ENCODE data around the gene SLC25A22. TPM values are rescaled to one million over a fixed set of nuclear protein-coding genes. Genes with fewer than 3 reads are reported as not detected.
A peak's percentile ranks its signal among the peaks of the same experiment; 100 is the strongest.

The SLC25A22 gene
- polyA plus RNA-seq, 2 donors = 10.2 TPM

- 71 to 86% methylated on average over 59 of the region's 59 CpGs for WGBS, 2 donors
These were observed 26.3 kb upstream of the SLC25A22 start for GRCh38 chr11:824292-824880.

GRCh38 chr11:823441-824291, 25.6 kb upstream of the SLC25A22 start:
- H3K27me3 ChIP-seq (ENCODE audit: control insufficient read depth in 1 of 2, insufficient read depth in 2 of 2, low read length in 2 of 2) = no peaks in the 10 kb centered on the region
- no peaks in the 10 kb centered on the region for H3K9me3 ChIP-seq (ENCODE audit: control insufficient read depth in 2 of 2, insufficient read depth in 1 of 2, low read depth in 1 of 2, low read length in 1 of 2)
- peaks cover 17 to 36% of the 10 kb centered on the region in 2 donors for H3K4me1 ChIP-seq (ENCODE audit: control insufficient read depth in 2 of 2, insufficient read depth in 2 of 2, low read length in 1 of 2)
- no peak overlapping the region for H3K27ac ChIP-seq (ENCODE audit: low read depth in 2 of 2, low read length in 1 of 2)
- peaks cover 4 to 27% of the 10 kb centered on the region in 2 donors for H3K36me3 ChIP-seq (ENCODE audit: control insufficient read depth in 2 of 2, insufficient read depth in 2 of 2, low read length in 1 of 2)
- WGBS, 2 donors = 79 to 90% methylated on average over 48 to 53 of the region's 53 CpGs
- no peak overlapping the region for H3K4me3 ChIP-seq (ENCODE audit: low read depth in 1 of 2, low read length in 2 of 2)

More at GRCh38 chr11:824292-824880, 26.3 kb upstream of the SLC25A22 start:
- peaks cover 18 to 43% of the 10 kb centered on the region in 2 donors for H3K4me1 ChIP-seq (ENCODE audit: control insufficient read depth in 2 of 2, insufficient read depth in 2 of 2, low read length in 1 of 2)
- no peak overlapping the region for H3K27ac ChIP-seq (ENCODE audit: low read depth in 2 of 2, low read length in 1 of 2)
- no peaks in the 10 kb centered on the region for H3K9me3 ChIP-seq (ENCODE audit: control insufficient read depth in 2 of 2, insufficient read depth in 1 of 2, low read depth in 1 of 2, low read length in 1 of 2)
- no peaks in the 10 kb centered on the region for H3K27me3 ChIP-seq (ENCODE audit: control insufficient read depth in 1 of 2, insufficient read depth in 2 of 2, low read length in 2 of 2)
- no peak overlapping the region for H3K4me3 ChIP-seq (ENCODE audit: low read depth in 1 of 2, low read length in 2 of 2)
- H3K36me3 ChIP-seq (ENCODE audit: control insufficient read depth in 2 of 2, insufficient read depth in 2 of 2, low read length in 1 of 2) = peaks cover 4 to 27% of the 10 kb centered on the region in 2 donors

- Histone ChIP-seq H3K4me3 (ENCODE audit: low read depth in 1 of 2, low read length in 2 of 2) (peak overlapping the region in 1 of 2 donors; percentile 78), H3K27me3 (ENCODE audit: control insufficient read depth in 1 of 2, insufficient read depth in 2 of 2, low read length in 2 of 2) (no peaks in the 10 kb centered on the region), H3K9me3 (ENCODE audit: control insufficient read depth in 2 of 2, insufficient read depth in 1 of 2, low read depth in 1 of 2, low read length in 1 of 2) (no peaks in the 10 kb centered on the region), H3K36me3 (ENCODE audit: control insufficient read depth in 2 of 2, insufficient read depth in 2 of 2, low read length in 1 of 2) (peaks cover 4 to 27% of the 10 kb centered on the region in 2 donors), H3K4me1 (ENCODE audit: control insufficient read depth in 2 of 2, insufficient read depth in 2 of 2, low read length in 1 of 2) (peaks cover 17 to 28% of the 10 kb centered on the region in 2 donors), H3K27ac (ENCODE audit: low read depth in 2 of 2, low read length in 1 of 2) (peak overlapping the region in 1 of 2 donors; percentile 93)
- WGBS, 2 donors = 67 to 73% methylated on average over 22 of the region's 22 CpGs
These were observed 23.7 kb upstream of the SLC25A22 start for GRCh38 chr11:821512-822371.

DNA sequence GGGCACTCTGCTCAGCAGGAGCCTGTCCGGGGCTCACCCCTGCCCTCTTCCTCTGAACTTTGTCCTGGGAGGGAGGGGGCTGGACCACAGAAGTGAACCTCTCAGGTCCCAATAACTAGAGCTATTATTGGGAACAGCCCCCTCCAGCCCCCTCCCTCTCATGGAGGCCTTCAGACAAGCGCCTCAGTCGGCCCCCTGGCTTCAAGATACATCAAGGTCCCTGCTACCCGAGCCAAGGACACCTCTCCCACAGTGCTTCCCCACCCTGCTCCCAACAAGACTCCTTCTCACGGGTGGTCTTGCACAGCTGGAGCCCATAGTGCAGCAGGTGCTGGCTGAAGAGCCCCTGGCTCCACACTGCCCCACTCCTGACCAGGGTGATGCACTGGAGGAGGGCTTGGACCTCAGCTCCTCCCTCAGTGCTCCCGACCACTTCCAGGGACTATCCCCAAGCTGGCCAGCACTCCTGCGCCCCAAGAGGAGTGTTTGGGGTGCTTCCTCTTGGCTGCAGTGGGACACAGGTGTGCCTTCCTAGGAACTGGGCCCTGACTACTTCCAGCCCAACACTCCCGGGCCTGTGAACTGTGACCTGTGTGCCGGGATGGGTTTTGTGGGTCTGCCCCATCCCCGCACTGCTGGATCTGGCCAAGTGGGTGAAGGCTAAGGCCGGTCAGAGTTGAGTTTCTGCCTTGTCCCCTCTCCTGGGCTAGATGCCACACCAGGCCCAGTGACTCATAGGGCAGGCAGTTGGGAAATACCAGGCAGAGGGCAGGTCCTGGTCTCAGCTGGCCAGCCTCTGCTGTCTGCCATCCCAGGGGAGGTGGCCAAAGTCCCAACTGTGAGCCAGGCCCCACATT, 22.8 kb upstream of the SLC25A22 start:
- H3K9me3 ChIP-seq (ENCODE audit: control insufficient read depth in 2 of 2, insufficient read depth in 1 of 2, low read depth in 1 of 2, low read length in 1 of 2) = no peaks in the 10 kb centered on the region
- H3K4me3 ChIP-seq (ENCODE audit: low read depth in 1 of 2, low read length in 2 of 2) = peak overlapping the region; percentile 78
- H3K4me1 ChIP-seq (ENCODE audit: control insufficient read depth in 2 of 2, insufficient read depth in 2 of 2, low read length in 1 of 2) = peaks cover 17 to 27% of the 10 kb centered on the region in 2 donors
- 36 to 53% methylated on average over 11 of the region's 11 CpGs for WGBS, 2 donors
- peaks cover 4 to 27% of the 10 kb centered on the region in 2 donors for H3K36me3 ChIP-seq (ENCODE audit: control insufficient read depth in 2 of 2, insufficient read depth in 2 of 2, low read length in 1 of 2)
- peak overlapping the region; percentile 93 to 98 for H3K27ac ChIP-seq (ENCODE audit: low read depth in 2 of 2, low read length in 1 of 2)
- H3K27me3 ChIP-seq (ENCODE audit: control insufficient read depth in 1 of 2, insufficient read depth in 2 of 2, low read length in 2 of 2) = no peaks in the 10 kb centered on the region

DNA sequence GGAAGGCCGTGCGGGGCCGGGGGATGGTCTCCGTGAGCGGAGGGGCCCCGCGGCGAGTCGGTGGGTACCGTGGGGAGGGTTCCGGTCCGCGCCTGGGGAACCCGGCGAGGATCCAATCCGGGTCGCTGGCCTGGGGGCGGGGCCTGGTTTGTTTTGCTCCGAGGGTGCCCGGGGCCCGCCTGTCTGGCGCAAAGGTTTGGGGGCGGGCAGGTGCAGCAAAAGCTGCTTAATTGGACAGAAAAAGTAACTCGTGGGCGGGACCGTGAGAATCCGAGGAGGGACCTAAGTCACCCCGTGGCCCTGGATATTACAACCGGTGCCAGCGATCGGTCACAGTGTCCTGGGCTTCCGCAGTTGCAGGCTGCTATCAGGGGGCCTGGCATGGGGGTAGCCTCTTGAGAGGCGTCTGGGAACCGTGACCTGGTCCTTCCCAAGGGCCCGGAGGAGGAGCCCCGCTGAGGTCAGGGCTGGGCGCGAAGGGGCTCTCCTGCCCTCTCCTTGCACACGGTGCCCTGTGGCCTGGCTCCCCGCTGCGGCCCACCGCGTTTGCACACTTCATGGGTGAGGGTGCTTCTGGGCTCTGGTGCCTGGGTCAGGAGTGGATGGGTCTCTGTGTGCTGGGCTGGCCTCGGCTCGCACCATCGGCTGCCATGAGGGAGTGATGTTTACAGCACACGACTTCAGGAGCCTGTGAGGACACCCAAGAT, 22.0 kb upstream of the SLC25A22 start:
- H3K27ac ChIP-seq (ENCODE audit: low read depth in 2 of 2, low read length in 1 of 2) = peak overlapping the region; percentile 93 to 98
- H3K4me1 ChIP-seq (ENCODE audit: control insufficient read depth in 2 of 2, insufficient read depth in 2 of 2, low read length in 1 of 2) = peaks cover 13 to 22% of the 10 kb centered on the region in 2 donors
- H3K9me3 ChIP-seq (ENCODE audit: control insufficient read depth in 2 of 2, insufficient read depth in 1 of 2, low read depth in 1 of 2, low read length in 1 of 2) = no peaks in the 10 kb centered on the region
- peaks cover 4 to 21% of the 10 kb centered on the region in 2 donors for H3K36me3 ChIP-seq (ENCODE audit: control insufficient read depth in 2 of 2, insufficient read depth in 2 of 2, low read length in 1 of 2)
- peak overlapping the region; percentile 78 for H3K4me3 ChIP-seq (ENCODE audit: low read depth in 1 of 2, low read length in 2 of 2)
- no peaks in the 10 kb centered on the region for H3K27me3 ChIP-seq (ENCODE audit: control insufficient read depth in 1 of 2, insufficient read depth in 2 of 2, low read length in 2 of 2)
- WGBS, 2 donors = 2 to 3% methylated on average over 42 to 47 of the region's 47 CpGs

- peaks cover 4 to 14% of the 10 kb centered on the region in 2 donors for H3K36me3 ChIP-seq (ENCODE audit: control insufficient read depth in 2 of 2, insufficient read depth in 2 of 2, low read length in 1 of 2)
- peak overlapping the region; percentile 78 for H3K4me3 ChIP-seq (ENCODE audit: low read depth in 1 of 2, low read length in 2 of 2)
- H3K4me1 ChIP-seq (ENCODE audit: control insufficient read depth in 2 of 2, insufficient read depth in 2 of 2, low read length in 1 of 2) = peaks cover 13 to 22% of the 10 kb centered on the region in 2 donors
- 0 to 1% methylated on average over 52 to 96 of the region's 96 CpGs for WGBS, 2 donors
- no peaks in the 10 kb centered on the region for H3K9me3 ChIP-seq (ENCODE audit: control insufficient read depth in 2 of 2, insufficient read depth in 1 of 2, low read depth in 1 of 2, low read length in 1 of 2)
- peak overlapping the region; percentile 93 to 98 for H3K27ac ChIP-seq (ENCODE audit: low read depth in 2 of 2, low read length in 1 of 2)
- H3K27me3 ChIP-seq (ENCODE audit: control insufficient read depth in 1 of 2, insufficient read depth in 2 of 2, low read length in 2 of 2) = no peaks in the 10 kb centered on the region
These were observed 21.2 kb upstream of the SLC25A22 start for GRCh38 chr11:819129-819931.

- H3K4me3 ChIP-seq (ENCODE audit: low read depth in 1 of 2, low read length in 2 of 2) = peak within 1 kb of the TSS; percentile 78
- no peaks in the 10 kb centered on the region for H3K27me3 ChIP-seq (ENCODE audit: control insufficient read depth in 1 of 2, insufficient read depth in 2 of 2, low read length in 2 of 2)
- H3K36me3 ChIP-seq (ENCODE audit: control insufficient read depth in 2 of 2, insufficient read depth in 2 of 2, low read length in 1 of 2) = peaks cover 8 to 9% of the 10 kb centered on the region in 2 donors
- no peaks in the 10 kb centered on the region for H3K9me3 ChIP-seq (ENCODE audit: control insufficient read depth in 2 of 2, insufficient read depth in 1 of 2, low read depth in 1 of 2, low read length in 1 of 2)
- H3K4me1 ChIP-seq (ENCODE audit: control insufficient read depth in 2 of 2, insufficient read depth in 2 of 2, low read length in 1 of 2) = peaks cover 13 to 22% of the 10 kb centered on the region in 2 donors
- 17% methylated on average over 20 of the region's 20 CpGs for WGBS, 2 donors
- H3K27ac ChIP-seq (ENCODE audit: low read depth in 2 of 2, low read length in 1 of 2) = peak within 1 kb of the TSS; percentile 93 to 98
These were observed 20.5 kb upstream of the SLC25A22 start, which contains the start of gene PNPLA2 for GRCh38 chr11:818396-819128. Gene PNPLA2 (plus strand): TSS chr11:818914. CDS start chr11:819719, 805 bp downstream.

Data from esophagus (tissue), 2 donors.